ENCODE data around the gene ASIC3.

The ASIC3 gene

DNA sequence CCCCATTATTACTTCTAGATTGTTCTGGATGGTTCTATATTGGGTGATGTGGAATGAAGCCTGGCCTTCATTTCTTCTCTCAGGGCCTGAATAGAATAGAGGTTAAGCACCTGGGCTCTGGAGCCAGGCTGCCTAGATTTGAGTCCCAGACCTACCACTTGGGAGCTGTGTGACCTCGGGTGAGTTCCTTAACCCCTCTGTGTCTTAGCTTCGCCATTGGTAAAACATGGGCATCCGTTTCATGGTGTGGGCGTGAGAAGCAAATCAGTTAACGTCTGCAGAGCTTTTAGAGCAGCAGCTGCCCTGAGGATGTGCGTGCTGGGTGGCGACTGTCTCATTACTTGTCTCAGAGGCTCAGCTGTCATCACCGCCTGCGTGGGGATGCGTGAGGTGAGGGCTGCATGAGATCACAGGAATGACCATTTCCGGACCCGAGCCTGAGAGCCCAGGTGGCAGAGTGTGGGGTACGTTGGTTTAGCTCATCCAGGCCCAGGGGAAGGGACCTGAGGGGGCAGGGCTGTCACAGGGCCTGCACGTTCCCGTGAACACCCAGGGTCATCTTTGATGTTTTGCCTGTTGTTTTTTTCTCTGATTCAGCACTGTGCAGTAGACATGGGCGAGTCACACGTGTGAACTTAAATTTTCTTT, 47.6 kb downstream of the ASIC3 start:
- no peak for FAIRE-seq
- DNase-seq (ENCODE audit: extremely low spot score, insufficient read length, low read depth) = no peak

DNA sequence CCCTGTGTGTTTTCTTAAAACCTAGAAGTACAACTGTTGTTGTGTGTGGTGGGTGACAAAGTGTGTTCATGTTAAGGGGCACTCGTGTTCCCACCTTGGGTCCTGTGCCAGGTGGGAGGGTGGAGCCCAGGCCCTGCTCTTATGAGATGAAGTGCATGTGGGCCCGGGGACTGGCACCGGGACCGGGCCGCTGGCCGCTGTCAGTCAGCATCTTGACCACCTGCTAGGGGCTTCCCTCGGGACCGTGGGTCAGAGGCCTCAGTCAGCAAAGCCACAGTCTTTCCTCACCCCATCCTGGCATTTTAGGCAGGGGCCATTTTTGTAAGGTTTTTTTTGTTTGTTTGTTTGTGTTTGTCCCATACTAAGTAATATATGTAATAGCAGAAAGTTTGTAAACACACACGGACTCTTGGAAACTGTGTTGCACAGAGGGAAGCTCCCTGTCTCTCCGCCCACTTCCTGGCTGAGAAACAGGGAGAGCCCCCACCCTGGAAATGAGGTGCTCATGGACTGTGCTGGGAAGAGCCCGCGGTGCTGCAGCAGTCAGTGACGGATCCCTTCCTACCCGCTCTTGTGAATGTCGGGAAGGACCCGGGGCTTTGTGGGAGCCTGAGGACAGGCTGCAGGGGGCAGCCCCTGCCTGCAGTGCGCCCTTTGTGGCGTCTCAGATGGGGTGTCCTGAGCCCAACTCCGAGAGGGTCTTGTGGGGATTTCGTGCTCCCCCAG, 51.3 kb downstream of the ASIC3 start:
- DNase-seq (ENCODE audit: extremely low spot score, insufficient read length, low read depth) (no peak), FAIRE-seq (no peak)

DNA sequence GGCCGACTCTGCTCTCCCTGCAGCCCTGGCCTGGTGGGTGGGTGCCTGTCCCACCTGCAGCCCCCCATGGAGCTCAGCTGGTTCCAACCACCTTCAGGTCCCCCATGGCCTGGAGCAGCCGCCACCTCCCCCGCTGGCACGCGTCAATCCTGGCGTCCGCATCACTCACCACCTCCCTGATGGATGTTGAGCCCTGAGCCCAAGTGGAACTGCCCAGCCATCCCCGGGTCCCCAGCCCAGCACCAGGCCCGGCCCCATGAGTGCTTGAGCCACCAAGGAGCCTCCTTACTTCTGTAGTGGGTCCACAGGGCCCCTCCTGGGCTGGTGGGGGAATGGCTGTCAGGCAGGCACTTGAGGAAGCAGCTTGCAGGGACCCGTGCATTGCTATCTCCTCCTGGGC, 52.6 kb downstream of the ASIC3 start:
- DNase-seq (ENCODE audit: extremely low spot score, insufficient read length, low read depth) (no peak), FAIRE-seq (no peak)

DNA sequence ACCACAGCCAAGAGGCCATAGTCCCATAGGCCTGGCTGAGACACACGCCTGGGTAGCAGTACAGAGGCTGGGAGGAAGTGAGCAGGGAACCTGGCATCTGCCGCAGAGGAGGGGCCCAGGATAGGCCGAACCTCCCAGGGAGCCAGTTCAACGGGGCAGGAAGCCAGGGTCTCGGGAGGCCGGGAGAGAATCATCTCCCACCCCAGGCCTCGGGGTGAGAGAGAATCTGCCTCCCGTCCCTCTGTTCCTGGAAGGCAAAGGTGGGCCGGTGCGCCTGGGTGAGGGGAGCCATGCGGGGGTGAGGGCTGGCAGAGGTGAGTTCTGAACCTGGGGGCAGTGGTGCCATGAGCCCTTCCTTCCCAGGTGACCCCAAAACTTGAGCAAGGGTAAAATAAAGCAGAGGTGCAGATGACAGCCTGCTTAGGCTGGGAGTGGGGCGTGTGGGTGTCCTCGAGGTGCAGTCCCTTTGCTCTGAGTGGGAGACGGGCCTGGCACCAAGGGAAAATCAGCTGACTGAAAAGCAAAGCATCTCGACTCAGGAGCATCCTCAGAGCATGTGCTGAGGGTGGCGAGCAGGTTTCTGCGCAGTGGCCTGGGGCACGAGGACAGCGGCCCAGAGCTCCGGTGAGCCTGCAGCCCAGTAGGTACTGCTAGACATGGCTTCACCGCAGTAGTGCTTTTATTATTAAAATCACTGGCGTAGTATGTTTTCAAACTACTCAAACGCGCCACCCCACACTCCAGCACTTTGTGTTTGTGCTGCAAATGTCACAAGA, 53.5 kb downstream of the ASIC3 start:
- FAIRE-seq = no peak
- no peak for DNase-seq (ENCODE audit: extremely low spot score, insufficient read length, low read depth)

Data from GM18507 (cell line).